GM21381 (cell line): ENCODE results near the gene TNRC6B.
"Not testable (repeated sequence)": the region's sequence is repeated elsewhere in the genome, so short reads cannot be mapped to it uniquely, and the experiment has no call there.

Source experiments
- ATAC-seq: cut with Tn5 transposase; IDR thresholded peaks from one replicate; pipeline ENCODE4 v1.9.1; 2021; ENCODE audit warnings: mild to moderate bottlenecking, moderate library complexity; ENCODE audit not compliant: unreplicated experiment

Gene TNRC6B

GRCh38 chr22:40183029-40183581 lies 5.4 kb downstream of the TNRC6B start:
- no peak for ATAC-seq

- ATAC-seq: not testable (repeated sequence)
Observed at GRCh38 chr22:40183603-40184002, 5.9 kb downstream of the TNRC6B start.

DNA sequence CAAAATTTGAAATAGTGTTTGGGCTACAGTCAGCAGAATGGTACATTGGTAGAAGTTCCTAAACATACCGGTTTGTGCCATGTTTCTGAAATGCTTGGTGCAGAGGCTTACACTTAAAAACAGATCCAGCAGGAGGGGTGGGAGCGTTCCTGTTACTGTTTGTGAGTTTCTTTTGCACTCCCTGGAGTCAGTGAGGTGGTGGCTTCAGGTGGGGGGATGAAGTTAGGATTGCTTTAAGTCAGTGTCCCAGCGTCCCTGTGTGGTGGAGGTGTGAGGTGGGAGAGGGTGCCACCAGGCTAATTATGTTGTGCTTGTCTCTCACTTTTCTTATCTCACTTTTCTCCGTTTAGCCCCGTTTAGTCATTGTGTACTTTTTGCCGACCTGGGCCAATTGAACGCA lies 9.7 kb downstream of the TNRC6B start:
- no peak for ATAC-seq

DNA sequence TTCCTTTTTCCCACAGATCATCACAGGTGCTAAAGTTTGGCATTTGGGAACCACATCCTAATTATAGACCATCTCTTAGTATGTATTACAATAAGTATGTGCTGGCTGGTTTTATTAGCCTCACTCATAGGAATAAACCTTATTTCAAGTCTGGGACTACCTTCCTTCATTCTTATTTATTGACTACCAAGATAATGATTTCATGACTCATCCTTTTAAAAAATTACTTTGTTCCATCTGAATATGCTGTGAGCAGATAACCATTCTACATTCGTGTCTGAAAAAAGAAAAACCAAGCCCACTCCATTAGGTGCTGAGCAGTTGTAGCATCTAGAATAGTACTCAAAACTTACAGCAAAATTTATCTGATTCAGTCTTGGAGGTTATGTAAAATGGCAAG lies 12.3 kb downstream of the TNRC6B start:
- no peak for ATAC-seq

- no peak for ATAC-seq
Observed at GRCh38 chr22:40190501-40190900, 12.8 kb downstream of the TNRC6B start.

DNA sequence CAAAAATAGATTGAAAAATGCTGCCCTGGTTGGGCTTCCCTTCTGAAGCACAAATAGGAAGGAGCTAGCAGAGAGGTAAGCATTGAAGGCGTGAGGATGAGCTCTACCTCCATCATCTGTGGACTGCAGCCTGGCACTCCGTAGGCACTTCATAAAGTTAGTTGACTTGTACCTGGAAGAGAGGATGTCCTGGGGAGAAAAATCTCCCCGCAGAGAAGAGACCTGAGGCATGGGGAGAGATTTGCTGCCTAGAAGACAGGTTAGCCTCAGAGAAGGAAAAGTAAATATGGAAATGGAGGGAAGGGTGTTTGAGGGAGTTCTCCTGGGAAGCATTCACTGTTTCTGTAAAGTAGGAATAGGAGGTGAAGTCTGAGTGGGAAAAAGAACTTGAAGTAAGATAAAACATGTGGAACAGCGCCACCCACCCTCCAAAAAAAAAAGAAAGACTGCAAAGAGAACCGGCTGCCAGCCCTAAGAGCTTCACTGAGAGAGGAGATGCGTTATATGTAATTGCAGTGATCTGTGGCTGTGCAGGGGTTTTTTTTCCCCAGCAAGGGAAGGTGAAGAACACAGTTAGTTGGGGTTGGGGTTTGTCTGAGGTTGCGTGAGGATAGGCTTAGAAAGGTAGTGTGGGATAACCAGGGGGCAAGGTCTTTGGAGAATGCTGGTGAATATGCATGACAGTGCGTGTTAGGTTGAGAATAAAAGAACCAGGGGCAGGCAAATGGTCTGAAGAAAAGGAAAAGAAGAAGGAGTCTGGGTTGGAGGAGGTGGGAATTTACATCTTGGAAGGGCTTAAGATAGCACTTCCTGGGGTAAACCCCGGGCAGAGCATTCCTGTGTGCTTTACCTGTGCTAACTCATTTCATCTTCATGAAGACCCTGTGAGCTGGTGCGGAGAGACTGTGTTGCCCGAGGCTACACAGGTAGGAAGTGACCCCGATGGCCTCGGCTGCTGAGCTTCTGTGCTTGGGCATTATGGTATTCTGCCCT lies 16.0 kb downstream of the TNRC6B start:
- no peak for ATAC-seq

DNA sequence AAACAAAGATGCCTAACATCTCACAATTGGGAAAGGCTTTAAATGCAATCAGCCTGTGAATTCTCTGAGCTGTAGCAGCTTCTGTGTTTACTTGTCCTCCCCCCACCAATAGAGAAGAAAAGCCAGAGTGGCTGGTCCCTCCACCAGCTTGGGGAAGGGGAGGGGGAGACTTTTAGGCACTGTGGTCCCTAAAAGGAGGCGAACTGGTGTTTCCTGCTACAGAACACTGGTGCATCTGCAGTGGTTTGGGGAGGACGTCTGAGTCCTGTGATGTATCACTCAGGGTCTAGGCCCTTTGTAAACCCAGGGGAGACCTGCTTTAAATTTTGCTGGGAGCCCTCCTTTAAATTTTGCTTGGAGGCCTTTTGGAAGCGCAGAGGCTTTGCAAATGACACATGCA lies 16.9 kb downstream of the TNRC6B start:
- no peak for ATAC-seq

GRCh38 chr22:40196628-40197360 lies 19.1 kb downstream of the TNRC6B start:
- ATAC-seq: no peak

GRCh38 chr22:40197421-40197820 lies 19.7 kb downstream of the TNRC6B start:
- not testable (repeated sequence) for ATAC-seq

- ATAC-seq: no peak
Observed at GRCh38 chr22:40198733-40199132, 21.0 kb downstream of the TNRC6B start.

- no peak for ATAC-seq
Observed at GRCh38 chr22:40199223-40199622, 21.5 kb downstream of the TNRC6B start.

DNA sequence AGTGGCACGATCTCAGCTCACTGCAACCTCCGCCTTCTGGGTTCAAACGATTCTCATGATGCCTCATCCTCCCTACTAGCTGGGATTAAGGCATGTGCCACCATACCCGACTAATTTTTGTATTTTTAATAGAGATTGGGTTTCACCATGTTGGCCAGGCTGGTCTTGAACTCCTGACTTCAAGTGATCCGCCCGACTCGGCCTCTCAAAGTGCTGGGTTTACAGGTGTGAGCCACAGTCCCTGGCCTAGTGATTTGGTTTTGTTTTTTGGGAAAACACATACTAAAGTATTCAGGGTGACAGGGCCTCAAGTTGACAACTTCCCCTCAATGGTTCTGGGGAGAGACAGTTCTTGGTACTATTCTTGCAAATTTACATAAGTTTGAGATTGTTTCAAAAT lies 22.1 kb downstream of the TNRC6B start:
- ATAC-seq: no peak

- no peak for ATAC-seq
Observed at GRCh38 chr22:40200795-40201530, 23.2 kb downstream of the TNRC6B start.

DNA sequence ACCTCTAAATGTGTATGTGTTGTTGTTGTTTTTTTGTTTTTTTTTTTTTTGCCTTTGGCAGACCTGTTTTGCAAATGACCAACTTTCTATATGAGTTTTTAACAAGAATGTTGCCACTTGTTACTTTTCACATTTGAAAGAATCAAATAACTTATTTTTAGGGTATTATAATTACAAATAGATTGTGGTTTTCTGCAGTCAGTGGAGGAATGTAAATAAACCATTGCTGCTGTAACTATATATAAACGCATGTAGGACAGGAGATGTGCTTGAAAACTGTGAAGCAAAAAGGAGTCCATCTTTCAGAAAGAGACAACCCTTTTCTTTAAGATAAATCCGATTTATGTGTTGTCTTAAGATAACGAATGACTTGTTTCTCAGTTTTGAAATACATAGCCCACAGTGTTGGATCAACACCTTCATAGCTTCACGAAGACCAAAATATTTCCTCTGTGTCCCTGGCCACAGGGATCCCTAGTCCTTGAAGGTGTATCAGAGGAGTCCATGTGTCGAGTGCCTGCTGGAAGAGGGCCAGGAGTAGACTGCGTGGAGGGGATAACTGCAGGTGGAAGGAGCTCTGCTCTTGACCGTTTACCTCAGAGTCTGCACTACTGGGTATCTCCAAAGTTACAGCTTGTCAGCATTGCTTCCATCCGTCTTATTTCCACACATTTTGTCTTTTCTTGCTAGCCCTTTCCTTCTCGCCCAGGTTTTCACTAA lies 24.7 kb downstream of the TNRC6B start:
- no peak for ATAC-seq

DNA sequence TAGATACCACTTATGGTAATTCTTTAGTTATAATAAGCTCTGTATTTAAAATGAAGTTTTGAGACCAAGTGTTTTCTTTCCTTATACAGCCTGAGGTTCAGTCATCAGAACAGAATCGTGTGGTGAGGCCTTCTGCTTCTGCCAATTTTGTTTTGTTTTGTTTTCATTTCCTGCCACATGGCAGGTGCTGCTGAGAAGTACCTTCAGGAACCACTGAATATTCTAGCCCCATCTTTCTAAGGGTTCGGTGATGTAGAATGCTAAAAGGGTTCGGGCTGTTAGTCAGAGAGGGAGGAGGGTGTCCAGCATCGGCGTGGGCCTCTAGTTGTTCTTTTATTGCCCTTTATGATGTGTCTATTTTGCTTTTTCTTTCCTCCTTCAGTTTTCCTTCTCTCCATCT lies 25.8 kb downstream of the TNRC6B start:
- no peak for ATAC-seq

GRCh38 chr22:40204321-40205116 lies 26.8 kb downstream of the TNRC6B start:
- ATAC-seq: no peak

- no peak for ATAC-seq
Observed at GRCh38 chr22:40206561-40206960, 28.8 kb downstream of the TNRC6B start.

GRCh38 chr22:40210818-40211217 lies 33.1 kb downstream of the TNRC6B start:
- peak; percentile 84 for ATAC-seq

DNA sequence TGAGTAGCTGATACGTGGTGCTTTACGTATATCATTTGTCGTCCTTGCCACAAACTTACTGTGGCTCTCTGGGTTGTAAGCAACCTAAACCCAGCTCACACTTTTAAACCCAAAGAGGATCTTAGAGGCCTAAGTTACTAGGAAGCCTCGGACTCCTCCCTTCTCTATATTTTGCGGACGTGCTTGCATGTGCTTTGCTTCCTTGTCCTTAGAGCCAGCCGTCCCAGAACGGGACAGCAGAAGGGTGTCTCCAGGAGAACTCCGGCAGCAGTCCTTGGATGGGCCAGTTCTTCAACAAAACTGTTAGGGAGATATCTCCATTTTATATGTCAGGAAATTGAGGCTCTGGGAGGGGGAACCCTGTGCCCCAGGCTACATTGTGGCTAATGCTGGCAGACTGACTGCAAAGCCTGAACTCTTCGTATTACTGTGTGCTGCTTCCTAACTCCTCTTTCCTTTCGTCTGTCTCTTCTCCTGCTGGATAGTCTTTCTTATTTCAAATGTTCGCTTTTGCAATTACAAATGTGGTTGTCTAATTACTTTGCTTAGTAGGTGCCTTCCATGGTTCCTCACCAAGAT lies 33.8 kb downstream of the TNRC6B start:
- no peak for ATAC-seq
